WTC11 (cell line): ENCODE measurements around the gene HOXD10. TPM values are rescaled to one million over a fixed set of nuclear protein-coding genes. Genes with fewer than 3 reads are reported as not detected.

Source experiments
- ATAC-seq: fragments of 200-7000 bp; cut with Tn5 transposase; 2 replicates; pipeline ENCODE4 v1.10.0; 2021; ENCODE audit warnings: mild to moderate bottlenecking, moderate library complexity
- CTCF ChIA-PET: fragments of 300-600 bp; sonication (Branson Sonifier 250); formaldehyde crosslinking; loops from one replicate; lab custom pipeline; 2021; ENCODE audit warnings: antibody characterized with exemption; lab: Charles Lee
- POLR2A ChIA-PET: fragments of 350-600 bp; sonication (Branson Sonifier 250); formaldehyde crosslinking; loops from one replicate; lab custom pipeline; 2021; ENCODE audit warnings: antibody characterized with exemption; lab: Charles Lee
- DNase-seq: peaks from one replicate; pipeline ENCODE4 v3.0.0; 2021; ENCODE audit warnings: low spot score
- H3K27ac Mint-ChIP-seq: 2 replicates; pipeline ENCODE4 v1.8.0; 2021; ENCODE audit warnings: mixed read lengths
- H3K27me3 Mint-ChIP-seq: 2 replicates; pipeline ENCODE4 v1.8.0; 2021; ENCODE audit warnings: low read depth, mild to moderate bottlenecking, moderate library complexity, mixed read lengths
- H3K36me3 Mint-ChIP-seq: 2 replicates; pipeline ENCODE4 v1.8.0; 2021; ENCODE audit warnings: mixed read lengths
- H3K4me1 Mint-ChIP-seq: 2 replicates; pipeline ENCODE4 v1.8.0; 2022; ENCODE audit warnings: mixed read lengths
- H3K4me3 Mint-ChIP-seq: 2 replicates; pipeline ENCODE4 v1.8.0; 2021; ENCODE audit warnings: mild to moderate bottlenecking, moderate library complexity, mixed read lengths
- H3K9me3 Mint-ChIP-seq: 2 replicates; pipeline ENCODE4 v1.8.0; 2021; ENCODE audit warnings: mixed read lengths
- ESRRA ChIP-seq: sonication (generic); formaldehyde crosslinking; IDR thresholded peaks from 2 replicates; pipeline ENCODE4 v1.8.1; 2022; ENCODE audit warnings: mild to moderate bottlenecking, missing genetic modification reagents, borderline replicate concordance
- FOXP1 ChIP-seq: sonication (generic); formaldehyde crosslinking; IDR thresholded peaks from 2 replicates; pipeline ENCODE4 v1.8.0; 2022; ENCODE audit warnings: missing genetic modification reagents, mild to moderate bottlenecking, moderate library complexity, borderline replicate concordance
- GTF2I ChIP-seq: fragments of 250-450 bp; sonication (Bioruptor Pico); conservative IDR thresholded peaks from 2 replicates; pipeline ENCODE4 v1.4.0; 2021; ENCODE audit warnings: mild to moderate bottlenecking
- IRF1 ChIP-seq: sonication (generic); formaldehyde crosslinking; IDR thresholded peaks from 2 replicates; pipeline ENCODE4 v1.8.0; 2023; ENCODE audit warnings: missing genetic modification reagents
- OVOL2 ChIP-seq: fragments of 250-450 bp; sonication (Bioruptor Pico); IDR thresholded peaks from 2 replicates; pipeline ENCODE4 v1.9.0; 2021; ENCODE audit warnings: mild to moderate bottlenecking, borderline replicate concordance
- TP53 ChIP-seq: sonication (generic); formaldehyde crosslinking; IDR thresholded peaks from 2 replicates; pipeline ENCODE4 v1.8.1; 2023; ENCODE audit warnings: mild to moderate bottlenecking, missing genetic modification reagents
- ZNF138 ChIP-seq: sonication (generic); formaldehyde crosslinking; conservative IDR thresholded peaks from 2 replicates; pipeline ENCODE4 v1.8.1; 2022; ENCODE audit warnings: mild to moderate bottlenecking, moderate library complexity, missing genetic modification reagents
- total RNA-seq: library from RNA; stranded (reverse); gene quantifications from 3 replicates; pipeline ENCODE4 v1.2.3, GENCODE V29; 2021
- TF ChIP-seq, protein P1 (sequence below): sonication (generic); formaldehyde crosslinking; IDR thresholded peaks from 2 replicates; pipeline ENCODE4 v1.8.1; 2022; ENCODE audit warnings: missing genetic modification reagents, borderline replicate concordance
- TF ChIP-seq, protein P2 (sequence below): sonication (generic); formaldehyde crosslinking; conservative IDR thresholded peaks from 2 replicates; pipeline ENCODE4 v1.8.1; 2022; ENCODE audit warnings: mild to moderate bottlenecking, missing genetic modification reagents
- TF ChIP-seq, protein P3 (sequence below): fragments of 250-450 bp; sonication (Bioruptor Pico); IDR thresholded peaks from 2 replicates; pipeline ENCODE4 v1.9.0; 2021; ENCODE audit warnings: mild to moderate bottlenecking
- TF ChIP-seq, protein P4 (sequence below): sonication (generic); formaldehyde crosslinking; IDR thresholded peaks from 2 replicates; pipeline ENCODE4 v1.8.1; 2022; ENCODE audit warnings: low read depth, missing genetic modification reagents, borderline replicate concordance
- TF ChIP-seq, protein P5 (sequence below): sonication (generic); formaldehyde crosslinking; IDR thresholded peaks from 2 replicates; pipeline ENCODE4 v1.8.1; 2023; ENCODE audit warnings: mild to moderate bottlenecking, missing genetic modification reagents

Gene HOXD10
- total RNA-seq, 1 experiment from 2014 or later: not detected

- TF ChIP-seq, protein P1, sequence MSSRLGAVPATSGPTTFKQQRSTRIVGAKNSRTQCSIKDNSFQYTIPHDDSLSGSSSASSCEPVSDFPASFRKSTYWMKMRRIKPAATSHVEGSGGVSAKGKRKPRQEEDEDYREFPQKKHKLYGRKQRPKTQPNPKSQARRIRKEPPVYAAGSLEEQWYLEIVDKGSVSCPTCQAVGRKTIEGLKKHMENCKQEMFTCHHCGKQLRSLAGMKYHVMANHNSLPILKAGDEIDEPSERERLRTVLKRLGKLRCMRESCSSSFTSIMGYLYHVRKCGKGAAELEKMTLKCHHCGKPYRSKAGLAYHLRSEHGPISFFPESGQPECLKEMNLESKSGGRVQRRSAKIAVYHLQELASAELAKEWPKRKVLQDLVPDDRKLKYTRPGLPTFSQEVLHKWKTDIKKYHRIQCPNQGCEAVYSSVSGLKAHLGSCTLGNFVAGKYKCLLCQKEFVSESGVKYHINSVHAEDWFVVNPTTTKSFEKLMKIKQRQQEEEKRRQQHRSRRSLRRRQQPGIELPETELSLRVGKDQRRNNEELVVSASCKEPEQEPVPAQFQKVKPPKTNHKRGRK (CRISPR knock-in tag): no peak
- no peak for TF ChIP-seq OVOL2 (CRISPR knock-in tag)
- no peak for TF ChIP-seq ZNF138 (CRISPR knock-in tag)
- TF ChIP-seq, protein P2, sequence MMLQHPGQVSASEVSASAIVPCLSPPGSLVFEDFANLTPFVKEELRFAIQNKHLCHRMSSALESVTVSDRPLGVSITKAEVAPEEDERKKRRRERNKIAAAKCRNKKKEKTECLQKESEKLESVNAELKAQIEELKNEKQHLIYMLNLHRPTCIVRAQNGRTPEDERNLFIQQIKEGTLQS: no peak
- TF ChIP-seq, protein P3, sequence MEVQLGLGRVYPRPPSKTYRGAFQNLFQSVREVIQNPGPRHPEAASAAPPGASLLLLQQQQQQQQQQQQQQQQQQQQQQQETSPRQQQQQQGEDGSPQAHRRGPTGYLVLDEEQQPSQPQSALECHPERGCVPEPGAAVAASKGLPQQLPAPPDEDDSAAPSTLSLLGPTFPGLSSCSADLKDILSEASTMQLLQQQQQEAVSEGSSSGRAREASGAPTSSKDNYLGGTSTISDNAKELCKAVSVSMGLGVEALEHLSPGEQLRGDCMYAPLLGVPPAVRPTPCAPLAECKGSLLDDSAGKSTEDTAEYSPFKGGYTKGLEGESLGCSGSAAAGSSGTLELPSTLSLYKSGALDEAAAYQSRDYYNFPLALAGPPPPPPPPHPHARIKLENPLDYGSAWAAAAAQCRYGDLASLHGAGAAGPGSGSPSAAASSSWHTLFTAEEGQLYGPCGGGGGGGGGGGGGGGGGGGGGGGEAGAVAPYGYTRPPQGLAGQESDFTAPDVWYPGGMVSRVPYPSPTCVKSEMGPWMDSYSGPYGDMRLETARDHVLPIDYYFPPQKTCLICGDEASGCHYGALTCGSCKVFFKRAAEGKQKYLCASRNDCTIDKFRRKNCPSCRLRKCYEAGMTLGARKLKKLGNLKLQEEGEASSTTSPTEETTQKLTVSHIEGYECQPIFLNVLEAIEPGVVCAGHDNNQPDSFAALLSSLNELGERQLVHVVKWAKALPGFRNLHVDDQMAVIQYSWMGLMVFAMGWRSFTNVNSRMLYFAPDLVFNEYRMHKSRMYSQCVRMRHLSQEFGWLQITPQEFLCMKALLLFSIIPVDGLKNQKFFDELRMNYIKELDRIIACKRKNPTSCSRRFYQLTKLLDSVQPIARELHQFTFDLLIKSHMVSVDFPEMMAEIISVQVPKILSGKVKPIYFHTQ: no peak
- TF ChIP-seq IRF1 (CRISPR knock-in tag): no peak
- TF ChIP-seq TP53: no peak
- TF ChIP-seq GTF2I (CRISPR knock-in tag): no peak
Observed at GRCh38 chr2:176152350-176153181, 36.0 kb downstream of the HOXD10 start (continued).

DNA sequence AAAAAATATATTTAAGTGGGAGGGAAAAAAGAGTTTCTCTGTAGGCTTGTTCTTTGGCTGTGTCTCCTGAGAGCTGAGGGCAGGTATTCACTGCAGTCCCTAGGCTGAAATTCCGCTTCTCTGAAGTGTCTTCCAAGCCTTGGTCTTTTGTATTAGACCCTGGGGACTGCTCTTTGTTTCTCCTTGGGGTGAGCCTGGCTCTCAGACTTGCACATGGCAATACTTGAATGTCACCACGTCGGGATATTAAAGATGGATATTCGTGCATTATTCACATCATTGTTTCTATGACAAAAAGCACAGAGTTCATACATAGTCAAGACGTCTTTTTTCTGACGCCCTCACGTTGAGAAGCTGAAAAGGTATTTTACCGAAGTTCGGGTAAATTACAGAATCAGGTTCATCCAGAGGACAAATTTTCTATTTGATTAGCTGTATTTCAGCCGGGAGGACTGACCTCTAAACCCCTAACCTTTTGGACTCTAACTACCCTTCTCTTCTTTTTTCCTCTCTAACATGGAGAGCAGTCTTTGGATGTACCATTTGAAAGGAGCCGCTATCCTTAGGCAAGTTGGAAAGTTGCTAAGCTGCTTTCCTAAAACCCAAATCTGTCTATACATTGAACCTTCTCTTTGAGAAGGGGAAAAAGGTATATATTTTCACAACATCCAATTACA, 38.1 kb downstream of the HOXD10 start:
- H3K27ac Mint-ChIP-seq: no peak overlapping the region
- ChIA-PET POLR2A (no interaction called here), CTCF (interaction anchor here (0.6 to 2.6 kb wide), 6 partner anchors 10 to 482 kb away, joined by 3 to 13 read pairs (median 4); no protein-coding TSS in a partner anchor)
- peaks cover 34% of the 10 kb centered on the region for H3K4me1 Mint-ChIP-seq
- no peak overlapping the region for H3K4me3 Mint-ChIP-seq
- DNase-seq: no peak
- H3K27me3 Mint-ChIP-seq: peaks cover 100% of the 10 kb centered on the region
- peaks cover 2% of the 10 kb centered on the region; the same call in 1 of the 2 replicates for H3K36me3 Mint-ChIP-seq
- TF ChIP-seq ESRRA (no peak), FOXP1 (CRISPR knock-in tag) (no peak)
- TF ChIP-seq, protein P4, sequence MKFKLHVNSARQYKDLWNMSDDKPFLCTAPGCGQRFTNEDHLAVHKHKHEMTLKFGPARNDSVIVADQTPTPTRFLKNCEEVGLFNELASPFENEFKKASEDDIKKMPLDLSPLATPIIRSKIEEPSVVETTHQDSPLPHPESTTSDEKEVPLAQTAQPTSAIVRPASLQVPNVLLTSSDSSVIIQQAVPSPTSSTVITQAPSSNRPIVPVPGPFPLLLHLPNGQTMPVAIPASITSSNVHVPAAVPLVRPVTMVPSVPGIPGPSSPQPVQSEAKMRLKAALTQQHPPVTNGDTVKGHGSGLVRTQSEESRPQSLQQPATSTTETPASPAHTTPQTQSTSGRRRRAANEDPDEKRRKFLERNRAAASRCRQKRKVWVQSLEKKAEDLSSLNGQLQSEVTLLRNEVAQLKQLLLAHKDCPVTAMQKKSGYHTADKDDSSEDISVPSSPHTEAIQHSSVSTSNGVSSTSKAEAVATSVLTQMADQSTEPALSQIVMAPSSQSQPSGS (CRISPR knock-in tag): no peak
- TF ChIP-seq, protein P5, sequence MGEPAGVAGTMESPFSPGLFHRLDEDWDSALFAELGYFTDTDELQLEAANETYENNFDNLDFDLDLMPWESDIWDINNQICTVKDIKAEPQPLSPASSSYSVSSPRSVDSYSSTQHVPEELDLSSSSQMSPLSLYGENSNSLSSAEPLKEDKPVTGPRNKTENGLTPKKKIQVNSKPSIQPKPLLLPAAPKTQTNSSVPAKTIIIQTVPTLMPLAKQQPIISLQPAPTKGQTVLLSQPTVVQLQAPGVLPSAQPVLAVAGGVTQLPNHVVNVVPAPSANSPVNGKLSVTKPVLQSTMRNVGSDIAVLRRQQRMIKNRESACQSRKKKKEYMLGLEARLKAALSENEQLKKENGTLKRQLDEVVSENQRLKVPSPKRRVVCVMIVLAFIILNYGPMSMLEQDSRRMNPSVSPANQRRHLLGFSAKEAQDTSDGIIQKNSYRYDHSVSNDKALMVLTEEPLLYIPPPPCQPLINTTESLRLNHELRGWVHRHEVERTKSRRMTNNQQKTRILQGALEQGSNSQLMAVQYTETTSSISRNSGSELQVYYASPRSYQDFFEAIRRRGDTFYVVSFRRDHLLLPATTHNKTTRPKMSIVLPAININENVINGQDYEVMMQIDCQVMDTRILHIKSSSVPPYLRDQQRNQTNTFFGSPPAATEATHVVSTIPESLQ (CRISPR knock-in tag): no peak
- ATAC-seq: no peak
- H3K9me3 Mint-ChIP-seq: no peaks in the 10 kb centered on the region
